Tibial artery (tissue), 4 donors: ENCODE data around the gene KNL1.
A peak's percentile ranks its signal among the peaks of the same experiment; 100 is the strongest.

ENCODE experiments used
- DNase-seq, 2 donors: peaks; one replicate each; pipeline ENCODE4 v3.0.0-alpha.2; 2019
- H3K27ac ChIP-seq, 2 donors: fragments of 200-600 bp; sonication (generic) in 1 of 2; 1 replicate in 1 of 2; 2 replicates in 1 of 2; pipeline ENCODE4 v1.5.1; 2018 to 2019; ENCODE audit warnings: mild to moderate bottlenecking in 1 of 2
- H3K27me3 ChIP-seq, 2 donors: fragments of 200-600 bp; sonication (generic) in 1 of 2; one replicate each; pipeline versions ENCODE4 v1.5.1 to v1.6.0; 2016 to 2019
- H3K36me3 ChIP-seq, 3 donors: fragments of 200-600 bp; sonication (generic) in 2 of 3; one replicate each; pipeline ENCODE4 v1.5.1; 2016 to 2019; ENCODE audit warnings: mild to moderate bottlenecking in 2 of 3
- H3K4me1 ChIP-seq, 4 donors: fragments of 200-600 bp; sonication (generic) in 2 of 4; 1 replicate in 3 of 4; 2 replicates in 1 of 4; pipeline ENCODE4 v1.5.1; 2016 to 2019
- H3K4me3 ChIP-seq, 2 donors: fragments of 200-600 bp; sonication (generic) in 1 of 2; 1 replicate in 1 of 2; 2 replicates in 1 of 2; pipeline ENCODE4 v1.5.1; 2018 to 2019; ENCODE audit warnings: mild to moderate bottlenecking in 2 of 2
- H3K9me3 ChIP-seq, 3 donors: fragments of 200-600 bp; sonication (generic) in 1 of 3; one replicate each; pipeline ENCODE4 v1.5.1; 2016 to 2019
- CTCF ChIP-seq, 2 experiments: fragments of 200-600 bp in 1 of 2; fragments of 450-650 bp in 1 of 2; IDR thresholded peaks; one replicate each; pipeline ENCODE4 v1.5.1; 2017 to 2019; ENCODE audit warnings: antibody characterized with exemption in 2 of 2, mild to moderate bottlenecking in 1 of 2, moderate library complexity in 1 of 2
- intact Hi-C: fragments of 100-400 bp; cut with DNase I; formaldehyde crosslinking; loops from one replicate; pipeline ENCODE4 v1.15.0; 2023; ENCODE audit warnings: low total_unique reads

The KNL1 gene

GRCh38 chr15:40563426-40563825 is 30.6 kb upstream of the KNL1 start:
- H3K4me1 ChIP-seq = peaks cover 0 to 21% (median 6%) of the 10 kb centered on the region in 4 donors
- peaks cover 0 to 15% (median 9%) of the 10 kb centered on the region in 3 donors for H3K36me3 ChIP-seq
- H3K9me3 ChIP-seq = no peaks in the 10 kb centered on the region
- no peak for DNase-seq
- no peak overlapping the region for H3K4me3 ChIP-seq
- intact Hi-C loops = loop anchor here (10.0 kb wide), 1 partner anchor 119 kb away; the partner anchor contains the start of gene BAHD1
- TF ChIP-seq CTCF (IDR thresholded peaks at IDR 0.05) = no peak
- no peak overlapping the region for H3K27ac ChIP-seq
- no peaks in the 10 kb centered on the region for H3K27me3 ChIP-seq

GRCh38 chr15:40564591-40565332 is 29.3 kb upstream of the KNL1 start, which contains the start of gene CCDC32:
Gene CCDC32, minus strand, starts transcription at chr15:40565042. Its CDS starts 2,027 bp downstream, at chr15:40563015.
- peak; percentile 99 for DNase-seq
- peak within 1 kb of the TSS; percentile 93 to 97 for H3K27ac ChIP-seq
- H3K4me3 ChIP-seq = peak within 1 kb of the TSS; percentile 77 to 89
- peaks cover 0 to 15% (median 9%) of the 10 kb centered on the region in 3 donors for H3K36me3 ChIP-seq
- intact Hi-C loops = loop anchor here (10.0 kb wide), 1 partner anchor 120 kb away; the partner anchor contains the start of gene BAHD1
- no peaks in the 10 kb centered on the region for H3K27me3 ChIP-seq
- peaks cover 0 to 25% (median 10%) of the 10 kb centered on the region in 4 donors for H3K4me1 ChIP-seq
- H3K9me3 ChIP-seq = no peaks in the 10 kb centered on the region
- TF ChIP-seq CTCF (IDR thresholded peaks at IDR 0.05) = no peak

GRCh38 chr15:40565333-40566238 is 28.5 kb upstream of the KNL1 start:
- Histone ChIP-seq H3K36me3 (peaks cover 0 to 15% (median 9%) of the 10 kb centered on the region in 3 donors), H3K4me3 (peak overlapping the region; percentile 77 to 89), H3K27ac (peak overlapping the region; percentile 93 to 97), H3K4me1 (peaks cover 0 to 33% (median 17%) of the 10 kb centered on the region in 4 donors), H3K9me3 (no peaks in the 10 kb centered on the region), H3K27me3 (no peaks in the 10 kb centered on the region)
- no peak for DNase-seq
- intact Hi-C loops = loop anchor here (10.0 kb wide), 1 partner anchor 121 kb away; the partner anchor contains the start of gene BAHD1
- no peak for TF ChIP-seq CTCF (IDR thresholded peaks at IDR 0.05)

- TF ChIP-seq CTCF (IDR thresholded peaks at IDR 0.05) = no peak
- Histone ChIP-seq H3K4me3 (no peak overlapping the region), H3K9me3 (no peaks in the 10 kb centered on the region), H3K36me3 (peaks cover 0 to 10% (median 8%) of the 10 kb centered on the region in 3 donors), H3K27me3 (no peaks in the 10 kb centered on the region), H3K27ac (no peak overlapping the region), H3K4me1 (peaks cover 0 to 43% (median 21%) of the 10 kb centered on the region in 4 donors)
- no peak for DNase-seq
- intact Hi-C loops = loop anchor here (10.0 kb wide), 1 partner anchor 122 kb away; the partner anchor contains the start of gene BAHD1
Measured at GRCh38 chr15:40567111-40567510, 26.9 kb upstream of the KNL1 start.
